ENCODE measurements around the gene CDH18.
"Not testable (repeated sequence)": the region's sequence is repeated elsewhere in the genome, so short reads cannot be mapped to it uniquely, and the experiment has no call there.

CDH18 gene

GRCh38 chr5:19855931-19856330 lies 132.1 kb downstream of the CDH18 start:
- no peak for DNase-seq

GRCh38 chr5:19855453-19855852 lies 132.5 kb downstream of the CDH18 start:
- no peak for DNase-seq

DNA sequence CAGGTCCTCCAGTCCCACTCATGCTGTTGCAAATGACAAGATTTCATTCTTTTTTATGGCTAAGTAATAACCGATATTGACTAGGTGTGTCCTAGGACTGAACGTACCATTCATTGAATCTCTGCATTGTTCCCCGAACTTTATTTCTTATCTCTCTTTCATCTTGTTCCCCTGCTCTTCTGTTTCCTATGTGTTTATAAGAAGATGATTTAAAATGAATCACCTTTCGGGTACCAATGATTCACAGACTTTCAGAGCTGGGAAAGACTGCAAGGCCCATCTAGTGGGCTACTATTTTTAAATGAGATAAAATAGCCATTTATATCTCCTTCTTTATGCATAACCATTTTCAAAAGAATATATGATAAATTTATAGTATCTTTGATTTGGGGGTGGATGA lies 133.0 kb downstream of the CDH18 start:
- DNase-seq: no peak

DNA sequence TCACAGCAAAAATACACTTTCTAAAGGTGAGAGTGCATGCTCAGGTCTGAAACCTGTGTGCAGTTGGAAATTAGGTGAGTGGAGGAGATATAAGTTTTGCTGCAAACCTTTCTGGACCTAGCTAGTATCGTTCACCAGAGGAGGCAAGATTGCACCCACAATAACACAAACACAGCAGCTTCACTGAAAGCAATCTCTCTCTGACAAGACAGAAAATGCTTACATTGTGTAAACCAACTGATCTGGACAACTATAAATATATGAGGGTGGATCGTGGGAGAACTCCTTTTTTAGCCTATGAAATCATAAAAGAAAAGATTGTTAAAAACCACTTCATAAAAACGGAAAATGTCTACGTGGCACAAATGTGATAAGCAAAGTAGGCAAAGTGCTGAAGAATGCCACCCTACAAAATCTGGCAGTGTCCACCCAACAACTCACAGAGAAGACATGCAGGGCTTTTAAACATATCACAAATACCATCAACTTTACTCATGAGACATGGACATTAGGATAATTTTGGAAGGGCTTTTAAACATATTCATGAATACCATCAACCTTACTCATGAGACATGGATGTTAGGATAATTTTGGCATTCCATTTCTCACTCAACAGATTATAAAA lies 134.3 kb downstream of the CDH18 start:
- DNase-seq: no peak

- DNase-seq: no peak
Measured at GRCh38 chr5:19837536-19838174, 150.3 kb downstream of the CDH18 start.

- DNase-seq: no peak
Measured at GRCh38 chr5:19835442-19835841, 152.6 kb downstream of the CDH18 start.

GRCh38 chr5:19812720-19813119 lies 175.3 kb downstream of the CDH18 start:
- not testable (repeated sequence) for DNase-seq

GRCh38 chr5:19806756-19807155 lies 181.2 kb downstream of the CDH18 start:
- DNase-seq: no peak

DNA sequence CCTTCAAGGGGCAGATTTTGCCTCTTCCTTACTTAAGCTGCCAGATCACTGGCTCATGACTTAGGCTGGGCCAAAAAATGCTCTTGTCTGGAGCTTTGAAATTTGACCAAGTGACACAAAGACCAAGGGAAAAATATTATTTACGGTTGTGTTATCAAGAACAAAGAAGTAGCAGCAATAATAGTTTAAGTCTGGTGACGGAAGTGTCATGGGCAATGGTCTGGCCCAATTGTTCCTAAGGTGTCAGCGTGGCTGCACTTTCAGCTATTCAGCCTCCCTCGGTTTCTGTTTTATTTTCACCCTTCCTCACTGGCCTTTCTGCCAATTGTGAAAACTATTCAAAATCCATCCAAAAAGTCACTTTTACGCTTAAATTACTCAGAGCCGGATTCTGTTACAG lies 185.3 kb downstream of the CDH18 start:
- DNase-seq: no peak

DNA sequence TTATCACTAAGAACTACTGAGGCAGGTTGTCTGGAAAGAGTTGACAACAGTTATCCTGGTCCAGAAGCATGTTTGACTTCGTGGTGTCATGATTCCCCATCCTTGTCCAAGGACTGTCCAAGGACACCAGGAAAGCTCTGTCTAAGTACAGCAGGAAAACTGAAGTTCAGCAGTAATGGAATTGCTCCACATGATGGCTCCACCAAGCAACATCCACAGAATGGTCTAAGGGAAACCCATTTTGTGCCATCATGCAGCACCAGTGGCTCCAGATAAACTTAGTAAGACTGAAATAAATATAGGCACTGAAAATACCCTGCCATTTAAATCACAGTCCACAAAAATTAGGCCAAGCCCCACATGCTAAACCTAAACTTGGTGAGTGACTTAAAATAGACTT lies 192.8 kb downstream of the CDH18 start:
- no peak for DNase-seq

GRCh38 chr5:19790829-19791466 lies 197.1 kb downstream of the CDH18 start:
- no peak for DNase-seq

DNA sequence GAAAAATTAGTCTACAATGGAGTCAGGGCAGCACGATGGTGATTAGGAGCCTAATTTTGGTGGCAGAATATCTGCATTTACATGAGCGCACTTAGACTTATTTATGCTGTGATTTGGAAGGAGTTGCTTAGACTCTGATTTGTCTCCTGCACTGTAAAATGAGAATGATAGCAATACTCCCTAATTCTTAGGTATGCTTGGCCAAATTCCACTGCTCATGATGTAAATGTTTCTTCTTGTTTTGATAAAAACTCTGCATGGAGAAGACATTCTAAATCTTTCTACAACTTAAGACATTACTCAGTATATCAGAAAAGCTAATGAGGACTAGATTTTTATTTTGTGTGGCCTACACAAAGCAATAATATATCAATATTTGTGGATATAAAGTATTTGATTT lies 205.4 kb downstream of the CDH18 start:
- no peak for DNase-seq

GRCh38 chr5:19777363-19777762 lies 210.6 kb downstream of the CDH18 start:
- no peak for DNase-seq

- not testable (repeated sequence) for DNase-seq
Measured at GRCh38 chr5:19776886-19777285, 211.1 kb downstream of the CDH18 start.

- DNase-seq: no peak
Measured at GRCh38 chr5:19771174-19771835, 216.7 kb downstream of the CDH18 start.

GRCh38 chr5:19770396-19770795 lies 217.6 kb downstream of the CDH18 start:
- DNase-seq: no peak

DNA sequence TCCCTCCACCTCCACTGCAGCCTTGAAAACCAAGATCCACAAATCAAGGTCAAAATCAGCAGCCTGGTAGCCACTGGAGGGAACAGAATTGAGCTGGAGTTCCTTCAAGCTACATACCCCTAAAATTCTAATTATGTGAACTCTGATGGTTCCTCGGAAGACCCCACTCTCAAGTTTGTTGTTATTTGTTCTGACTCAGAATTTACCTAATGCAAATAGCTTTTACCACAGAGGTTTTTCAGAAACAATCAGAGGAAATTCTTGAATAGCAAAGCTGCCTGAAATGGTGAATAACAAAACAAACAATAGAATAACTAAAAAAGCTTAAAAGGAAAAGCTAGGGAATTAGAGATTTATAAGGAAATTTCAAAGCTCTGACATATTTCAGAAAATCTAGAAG lies 220.0 kb downstream of the CDH18 start:
- no peak for DNase-seq

DNA sequence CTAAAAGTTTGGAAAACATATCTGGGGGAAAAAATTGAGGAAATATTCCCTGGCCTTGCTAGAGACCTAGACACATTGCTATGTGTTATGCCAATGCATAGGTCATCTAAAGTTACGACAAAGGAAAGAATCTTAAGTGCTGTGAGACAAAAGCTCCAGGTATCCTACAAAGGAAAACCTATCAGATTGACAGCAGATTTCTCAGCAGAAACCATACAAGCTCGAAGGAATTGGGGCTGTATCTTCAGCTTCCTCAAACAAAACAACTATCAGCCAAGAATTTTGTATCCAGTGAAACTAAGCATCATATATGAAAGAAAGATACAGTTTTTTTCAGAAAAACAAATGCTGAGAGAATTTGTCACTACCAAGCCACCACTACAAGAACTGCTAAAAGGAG lies 234.4 kb downstream of the CDH18 start:
- DNase-seq: no peak

DNA sequence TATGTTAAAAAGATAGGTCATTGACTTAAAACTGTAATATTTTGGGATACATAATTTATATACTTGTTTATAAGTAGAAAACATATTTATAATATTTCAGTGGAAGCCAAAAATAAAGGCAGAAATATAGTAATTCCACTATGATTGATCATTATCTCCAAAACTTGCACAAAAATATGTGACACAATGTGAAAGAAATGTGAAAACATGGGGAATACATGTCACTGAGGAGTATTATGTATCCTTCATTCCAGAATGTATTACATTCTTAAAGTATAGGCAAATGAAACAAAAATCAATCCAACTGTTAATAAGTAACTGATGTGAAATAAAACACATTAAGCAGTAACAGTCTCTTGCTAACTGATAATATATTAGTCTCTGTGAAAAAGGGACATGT lies 236.7 kb downstream of the CDH18 start:
- DNase-seq: no peak

DNA sequence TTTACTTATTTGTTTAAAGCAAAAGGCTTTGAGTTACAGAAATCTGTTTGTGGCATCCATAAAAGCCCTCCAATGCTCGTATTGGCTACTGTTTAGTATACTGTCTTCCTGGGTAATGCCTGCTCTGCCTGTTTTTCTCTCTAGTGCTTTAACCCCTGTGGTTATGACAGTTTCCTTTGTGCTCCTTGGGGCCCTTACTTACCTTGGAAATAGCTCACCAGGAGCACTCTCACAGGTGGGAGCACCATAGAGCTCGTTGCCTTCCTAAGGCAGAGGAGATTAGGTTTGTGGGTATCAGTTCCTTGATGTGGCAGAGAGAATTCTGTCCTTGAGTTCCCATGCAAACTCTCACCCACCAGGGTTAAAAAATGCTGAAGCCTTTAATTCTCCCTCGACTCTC lies 242.8 kb downstream of the CDH18 start:
- DNase-seq: no peak

DNA sequence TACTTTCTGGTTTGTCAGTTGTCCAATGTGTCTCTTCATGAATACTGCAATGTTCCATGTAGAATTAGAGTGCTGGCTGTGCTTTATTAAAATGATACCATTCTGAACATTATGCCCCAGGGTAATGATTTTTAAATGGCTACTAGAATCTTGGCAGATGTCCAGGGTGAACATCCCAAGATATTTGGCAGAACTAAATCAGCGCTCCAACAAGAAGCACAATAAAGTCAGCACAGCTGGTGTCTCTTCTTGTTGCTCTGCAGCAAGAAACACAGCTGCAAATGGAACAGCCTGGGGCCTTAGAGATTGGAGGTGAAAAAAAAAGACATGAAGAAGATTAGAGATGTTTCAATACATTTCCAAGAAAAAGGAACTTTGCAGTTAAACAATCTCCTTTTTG lies 248.3 kb downstream of the CDH18 start:
- DNase-seq: no peak

- no peak for DNase-seq
Measured at GRCh38 chr5:19734776-19735175, 253.2 kb downstream of the CDH18 start.

DNA sequence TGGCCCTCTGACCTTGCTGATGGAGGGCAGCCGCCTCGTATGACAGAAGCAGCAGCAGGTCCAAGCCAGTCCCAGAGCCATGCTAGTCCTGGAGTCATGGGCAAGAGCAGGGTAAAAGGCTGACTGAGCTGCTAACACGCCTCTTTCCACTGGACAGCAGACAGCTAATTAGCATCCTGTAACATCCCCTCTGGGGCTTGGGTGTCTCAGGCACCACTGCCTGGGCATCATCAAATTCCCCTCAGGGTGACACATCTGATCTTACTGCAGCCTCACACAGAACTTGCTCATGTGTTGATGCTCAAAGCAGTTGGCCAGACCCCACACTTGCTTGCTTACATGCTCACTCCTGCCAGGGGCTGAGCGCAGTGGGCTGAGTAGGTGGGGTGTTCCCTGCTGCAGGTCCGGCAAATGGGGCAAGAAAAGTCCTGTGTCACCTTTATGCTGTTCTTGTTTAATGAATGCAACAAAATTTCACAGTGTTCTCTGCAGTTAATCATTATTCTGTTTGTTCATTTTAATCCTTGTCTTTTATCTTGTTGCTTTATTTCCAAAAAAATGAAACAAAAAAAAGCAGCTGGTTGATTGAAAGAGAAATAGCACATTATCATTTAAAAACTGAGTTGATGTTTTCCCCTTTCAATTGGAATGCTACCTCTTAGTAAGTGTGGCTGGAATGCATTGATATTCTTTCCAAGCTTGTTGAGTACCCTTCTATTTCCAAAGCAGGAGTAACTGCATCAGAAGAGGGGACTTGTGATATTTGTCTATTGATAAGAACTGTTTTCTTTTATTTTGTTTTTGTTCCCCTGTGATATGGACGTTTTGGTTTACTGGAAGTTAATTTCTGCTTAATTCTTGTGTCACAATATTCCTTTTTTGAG lies 254.1 kb downstream of the CDH18 start:
- DNase-seq: no peak
